K562 (cell line): ENCODE results near the gene SYTL2. TPM values are rescaled to one million over a fixed set of nuclear protein-coding genes. Genes with fewer than 3 reads are reported as not detected.

ENCODE experiments used
- ATAC-seq: fragments of 200-7000 bp; cut with Tn5 transposase; 3 replicates; pipeline ENCODE4 v1.9.1; 2020; ENCODE audit warnings: moderate library complexity
- BruUV-seq: library from RNA; stranded (reverse); fragments of 400-500 nt; replicated peaks from 2 replicates; lab custom pipeline; 2021; lab: Mats Ljungman, UMichigan
- CTCF ChIA-PET: fragments of 300-600 bp; formaldehyde crosslinking; extraction: SDS; loops from one replicate; lab custom pipeline; 2021; ENCODE audit warnings: low intra/inter-chr PET ratio; lab: Yijun Ruan, JAX
- POLR2A ChIA-PET: fragments of 300-600, 350-650 bp; sonication (Branson Sonifier 250); formaldehyde crosslinking; extraction: SDS; loops from one replicate; lab custom pipeline; 2021; ENCODE audit warnings: antibody characterized with exemption, inconsistent platforms; lab: Yijun Ruan, JAX
- DNase-seq, 4 experiments: peaks; one replicate each; pipeline versions ENCODE4 v3.0.0 to v3.0.0-alpha.2; 2011 to 2018; ENCODE audit warnings: low spot score in 3 of 4, mixed read lengths in 3 of 4; ENCODE audit errors: extremely low read depth in 1 of 4
- FAIRE-seq: peaks from 2 replicates; lab custom pipeline; 2011; peaks lifted over from hg19 to GRCh38; lab: Jason Lieb, UNC
- H2AFZ ChIP-seq: 2 replicates; pipeline ENCODE4 v1.6.0; 2011; ENCODE audit warnings: low read depth, low read length, control low read depth, inconsistent platforms
- H3K27ac ChIP-seq: fragments of 200-600 bp; 3 replicates; pipeline ENCODE4 v1.8.0; 2011; ENCODE audit warnings: low read depth, mild to moderate bottlenecking, control low read depth, inconsistent platforms, low read length, moderate library complexity, mixed read lengths; ENCODE audit errors: extremely low read depth
- H3K27me3 ChIP-seq, 2 experiments: fragments of 300-600 bp in 1 of 2; 2 replicates in 1 of 2; 3 replicates in 1 of 2; pipeline versions ENCODE4 v1.6.0 to v1.8.0; 2011; ENCODE audit warnings: inconsistent platforms in 2 of 2, low read length in 2 of 2, mild to moderate bottlenecking in 1 of 2, mixed read lengths in 1 of 2, moderate library complexity in 1 of 2; ENCODE audit not compliant: control insufficient read depth in 2 of 2, insufficient read depth in 2 of 2
- H3K36me3 ChIP-seq: fragments of 300-600 bp; 3 replicates; pipeline ENCODE4 v1.8.0; 2011; ENCODE audit warnings: mild to moderate bottlenecking, low read length, inconsistent platforms; ENCODE audit not compliant: control insufficient read depth, insufficient read depth
- H3K4me1 ChIP-seq, 2 experiments: fragments of 200-600 bp in 1 of 2; replicated peaks in 1 of 2; 2 replicates in 1 of 2; 3 replicates in 1 of 2; pipeline versions ENCODE4 v1.5.1 to v1.8.0; 2011; ENCODE audit warnings: inconsistent platforms in 2 of 2, low read length in 2 of 2, mild to moderate bottlenecking in 1 of 2, mixed read lengths in 1 of 2, moderate library complexity in 1 of 2; ENCODE audit not compliant: control insufficient read depth in 2 of 2, insufficient read depth in 2 of 2
- H3K4me2 ChIP-seq: 2 replicates; pipeline ENCODE4 v1.6.1; 2011; ENCODE audit warnings: low read length, control low read depth, inconsistent platforms, mixed read lengths; ENCODE audit not compliant: insufficient read depth
- H3K4me3 ChIP-seq: fragments of 200-600 bp; sonication (generic), shearing (Covaris generic); 2 replicates; pipeline ENCODE4 v1.5.1; 2016; ENCODE audit warnings: control low read depth, inconsistent platforms
- H3K79me2 ChIP-seq: fragments of 200-600 bp; 3 replicates; pipeline ENCODE4 v1.8.0; 2011; ENCODE audit warnings: low read length, inconsistent platforms; ENCODE audit not compliant: control insufficient read depth, insufficient read depth
- H3K9ac ChIP-seq, 2 experiments: 2 replicates each; pipeline versions ENCODE4 v1.6.0 to v1.6.1; 2011; ENCODE audit warnings: low read depth in 2 of 2, low read length in 2 of 2, control low read depth in 1 of 2, inconsistent platforms in 1 of 2, mild to moderate bottlenecking in 1 of 2, mixed read lengths in 1 of 2; ENCODE audit not compliant: insufficient read depth in 1 of 2
- H3K9me1 ChIP-seq: one replicate; pipeline ENCODE4 v1.6.0; 2011; ENCODE audit warnings: inconsistent platforms, mild to moderate bottlenecking, low read length, moderate library complexity; ENCODE audit not compliant: control insufficient read depth, insufficient read depth
- H3K9me3 ChIP-seq: replicated peaks from 2 replicates; pipeline ENCODE4 v1.5.1; 2011; ENCODE audit warnings: low read depth, low read length, inconsistent platforms; ENCODE audit not compliant: control insufficient read depth, insufficient read depth
- H4K20me1 ChIP-seq: replicated peaks from 2 replicates; pipeline ENCODE4 v1.6.1; 2011; ENCODE audit warnings: low read length, inconsistent platforms, mixed read lengths; ENCODE audit not compliant: control insufficient read depth, insufficient read depth
- CREBBP ChIP-seq: IDR thresholded peaks from one replicate; pipeline ENCODE4 v1.6.1; 2012; ENCODE audit warnings: low read depth, mild to moderate bottlenecking, control low read depth, inconsistent platforms, low read length
- in situ Hi-C: fragments of 300-500 bp; cut with MboI; formaldehyde crosslinking; loops from 4 replicates; pipeline ENCODE4 v1.15.0; 2018; ENCODE audit warnings: inconsistent platforms, mixed read lengths
- intact Hi-C: fragments of 100-400 bp; cut with micrococcal nuclease; formaldehyde crosslinking; loops from 2 replicates; pipeline ENCODE4 v1.14.2; 2022
- polyA plus RNA-seq, 8 experiments: library from polyadenylated mRNA; depleted of rRNA in 4 of 8; stranded (reverse) in 5 of 8; unstranded in 3 of 8; fragments of >200 nt; fragmentation: Nextera tagmentation in 2 of 8; fragmentation: Illumina TruSeq in 1 of 8; extraction: Ambion mirVana in 2 of 8; extraction: Trizol in 1 of 8; gene quantifications; 2 replicates each; pipeline versions ENCODE4 v1.2.1 to v1.2.3, GENCODE V29; 2011 to 2014; ENCODE audit warnings: inconsistent platforms in 1 of 8, missing spikeins in 1 of 8
- total RNA-seq, 7 experiments: library from RNA; depleted of rRNA in 6 of 7; stranded (reverse); fragments of >200 nt in 6 of 7; fragmentation: Illumina TruSeq in 2 of 7; extraction: Trizol in 2 of 7; gene quantifications; 2 replicates each; pipeline versions ENCODE4 v1.2.1 to v1.2.3, GENCODE V29; 2011 to 2021; ENCODE audit warnings: low replicate concordance in 1 of 7
- TF ChIP-seq, protein P1 (sequence below): IDR thresholded peaks from 3 replicates; pipeline ENCODE4 v1.6.1; 2011; ENCODE audit warnings: borderline replicate concordance, mild to moderate bottlenecking, moderate library complexity; ENCODE audit not compliant: insufficient read length; ENCODE audit errors: extremely low read depth
- TF ChIP-seq, protein P2 (sequence below): fragments of 250-450 bp; sonication (Bioruptor Pico); IDR thresholded peaks from 2 replicates; pipeline ENCODE4 v1.5.0; 2021; ENCODE audit warnings: mild to moderate bottlenecking, moderate library complexity

Gene SYTL2
- total and polyA plus RNA-seq, 9 of the 15 experiments (the other 6 are each of a cell fraction or from before 2014, with no cell fraction given), result 0.05 to 0.57 (median 0.35) TPM

DNA sequence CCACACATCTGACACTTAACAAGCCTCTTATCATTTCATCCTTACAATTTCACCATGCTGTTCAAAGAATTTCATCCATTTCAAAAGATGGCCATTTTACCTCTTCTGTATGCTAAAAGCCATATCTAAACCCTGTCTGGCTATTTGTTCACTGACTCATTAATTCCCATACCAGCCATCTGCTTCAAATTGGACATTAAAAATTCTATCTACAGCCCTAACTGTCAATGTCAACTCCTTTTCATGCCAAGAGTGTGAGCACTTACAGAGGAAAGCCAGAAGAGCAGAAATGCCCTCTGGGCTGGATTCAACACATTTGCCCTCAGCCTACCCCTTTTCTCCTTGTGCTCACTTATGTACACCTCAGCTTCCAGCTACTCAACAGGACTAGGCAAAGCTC lies 59.2 kb downstream of the SYTL2 start:
- intact Hi-C loops (no loop called here), in situ Hi-C loops (no loop called here)
- FAIRE-seq (no peak), ATAC-seq (no peak), DNase-seq (no peak)
- H3K79me2 ChIP-seq, result no peaks in the 10 kb centered on the region
- H2AFZ ChIP-seq, result no peak overlapping the region
- H3K36me3 ChIP-seq, result no peaks in the 10 kb centered on the region
- H3K27me3 ChIP-seq, result no peaks in the 10 kb centered on the region; a peak in 1 of 5 replicates
- H4K20me1 ChIP-seq, result no peaks in the 10 kb centered on the region
- no peaks in the 10 kb centered on the region for H3K9me3 ChIP-seq
- POLR2A ChIA-PET, result no interaction called here
- CTCF ChIA-PET, result no interaction called here
- H3K4me3 ChIP-seq, result no peak overlapping the region
- H3K9ac ChIP-seq, result no peak overlapping the region
- H3K4me1 ChIP-seq, result no peaks in the 10 kb centered on the region
- H3K27ac ChIP-seq, result no peak overlapping the region
- BruUV-seq, result no TSS peak
- TF ChIP-seq, protein P1, sequence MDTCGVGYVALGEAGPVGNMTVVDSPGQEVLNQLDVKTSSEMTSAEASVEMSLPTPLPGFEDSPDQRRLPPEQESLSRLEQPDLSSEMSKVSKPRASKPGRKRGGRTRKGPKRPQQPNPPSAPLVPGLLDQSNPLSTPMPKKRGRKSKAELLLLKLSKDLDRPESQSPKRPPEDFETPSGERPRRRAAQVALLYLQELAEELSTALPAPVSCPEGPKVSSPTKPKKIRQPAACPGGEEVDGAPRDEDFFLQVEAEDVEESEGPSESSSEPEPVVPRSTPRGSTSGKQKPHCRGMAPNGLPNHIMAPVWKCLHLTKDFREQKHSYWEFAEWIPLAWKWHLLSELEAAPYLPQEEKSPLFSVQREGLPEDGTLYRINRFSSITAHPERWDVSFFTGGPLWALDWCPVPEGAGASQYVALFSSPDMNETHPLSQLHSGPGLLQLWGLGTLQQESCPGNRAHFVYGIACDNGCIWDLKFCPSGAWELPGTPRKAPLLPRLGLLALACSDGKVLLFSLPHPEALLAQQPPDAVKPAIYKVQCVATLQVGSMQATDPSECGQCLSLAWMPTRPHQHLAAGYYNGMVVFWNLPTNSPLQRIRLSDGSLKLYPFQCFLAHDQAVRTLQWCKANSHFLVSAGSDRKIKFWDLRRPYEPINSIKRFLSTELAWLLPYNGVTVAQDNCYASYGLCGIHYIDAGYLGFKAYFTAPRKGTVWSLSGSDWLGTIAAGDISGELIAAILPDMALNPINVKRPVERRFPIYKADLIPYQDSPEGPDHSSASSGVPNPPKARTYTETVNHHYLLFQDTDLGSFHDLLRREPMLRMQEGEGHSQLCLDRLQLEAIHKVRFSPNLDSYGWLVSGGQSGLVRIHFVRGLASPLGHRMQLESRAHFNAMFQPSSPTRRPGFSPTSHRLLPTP, result no peak
- no peak for TF ChIP-seq CREBBP
- TF ChIP-seq, protein P2, sequence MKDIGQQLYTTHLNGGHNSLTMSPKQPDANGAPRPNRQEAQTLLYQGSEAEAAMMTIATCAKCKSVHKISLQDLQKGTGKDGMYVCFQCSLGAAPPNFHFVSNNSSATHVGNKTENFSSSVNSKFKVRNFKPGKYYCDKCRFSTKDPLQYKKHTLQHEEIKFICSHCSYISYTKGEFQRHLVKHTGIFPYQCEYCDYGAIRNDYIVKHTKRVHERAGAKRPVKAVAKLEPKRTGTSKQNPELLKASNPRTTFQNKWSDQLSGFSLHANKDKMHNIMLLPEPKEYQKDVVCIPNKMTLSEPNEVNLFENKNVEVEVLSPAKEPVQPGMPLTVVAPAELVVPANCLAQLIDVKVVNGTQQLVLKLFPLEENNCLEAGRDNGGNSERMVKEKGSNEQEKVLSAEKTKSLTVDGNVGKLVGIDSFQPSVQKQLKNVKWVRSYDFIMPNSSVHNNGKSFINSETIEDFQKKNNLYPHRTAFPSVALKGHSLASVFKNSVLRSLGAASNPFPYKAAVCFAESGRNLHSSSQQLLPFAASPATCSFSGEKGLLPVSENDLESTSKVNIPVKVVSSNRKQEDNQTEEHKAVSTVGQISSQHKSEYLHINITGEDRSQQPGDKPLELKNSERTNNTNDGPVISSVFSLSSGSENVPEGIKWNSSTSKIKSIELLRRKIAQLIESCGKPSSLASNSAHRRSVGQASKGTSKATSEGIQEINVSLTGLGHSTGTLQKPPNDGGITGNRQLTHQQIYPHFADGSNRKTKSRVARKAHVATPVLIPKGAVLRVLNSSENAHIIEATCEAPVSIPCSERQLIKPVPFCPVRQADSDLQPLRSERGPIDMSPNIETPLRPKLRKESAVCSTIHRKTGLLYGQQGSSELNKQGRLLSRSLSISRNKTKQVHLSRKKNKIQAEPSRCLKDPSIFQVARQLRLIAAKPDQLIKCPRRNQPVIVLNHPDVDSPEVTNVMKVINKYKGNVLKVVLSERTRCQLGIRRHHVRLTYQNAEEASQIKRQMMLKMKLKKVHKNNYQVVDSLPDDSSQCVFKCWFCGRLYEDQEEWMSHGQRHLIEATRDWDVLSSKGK, result no peak
- no peaks in the 10 kb centered on the region for H3K9me1 ChIP-seq
- no peak overlapping the region for H3K4me2 ChIP-seq
